GM21367 (cell line): ENCODE data around the gene TBXAS1.
A peak's percentile ranks its signal among the peaks of the same experiment; 100 is the strongest.

Experiments
- ATAC-seq: cut with Tn5 transposase; IDR thresholded peaks from one replicate; pipeline ENCODE4 v1.9.1; 2021; ENCODE audit not compliant: unreplicated experiment

The TBXAS1 gene

DNA sequence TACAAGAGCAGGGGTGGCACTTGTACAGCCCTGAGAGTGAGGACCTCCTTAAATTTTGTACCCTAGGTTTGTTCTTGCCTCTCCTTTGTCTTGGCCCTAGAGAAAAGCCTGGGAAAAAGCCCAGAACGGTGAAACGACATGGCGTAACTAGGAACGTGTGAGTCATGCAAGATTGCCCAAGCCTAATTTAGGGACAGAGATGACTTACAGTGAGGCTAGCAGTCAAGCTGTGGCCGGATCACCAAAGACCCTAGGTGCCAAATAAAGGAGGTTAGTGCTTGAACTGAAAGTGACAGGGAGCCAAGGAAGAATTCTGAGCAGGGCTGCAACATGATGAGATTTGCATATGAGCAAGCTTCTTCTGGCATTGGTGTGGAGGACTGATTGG is 25.1 kb downstream of the TBXAS1 start:
- no peak for ATAC-seq

DNA sequence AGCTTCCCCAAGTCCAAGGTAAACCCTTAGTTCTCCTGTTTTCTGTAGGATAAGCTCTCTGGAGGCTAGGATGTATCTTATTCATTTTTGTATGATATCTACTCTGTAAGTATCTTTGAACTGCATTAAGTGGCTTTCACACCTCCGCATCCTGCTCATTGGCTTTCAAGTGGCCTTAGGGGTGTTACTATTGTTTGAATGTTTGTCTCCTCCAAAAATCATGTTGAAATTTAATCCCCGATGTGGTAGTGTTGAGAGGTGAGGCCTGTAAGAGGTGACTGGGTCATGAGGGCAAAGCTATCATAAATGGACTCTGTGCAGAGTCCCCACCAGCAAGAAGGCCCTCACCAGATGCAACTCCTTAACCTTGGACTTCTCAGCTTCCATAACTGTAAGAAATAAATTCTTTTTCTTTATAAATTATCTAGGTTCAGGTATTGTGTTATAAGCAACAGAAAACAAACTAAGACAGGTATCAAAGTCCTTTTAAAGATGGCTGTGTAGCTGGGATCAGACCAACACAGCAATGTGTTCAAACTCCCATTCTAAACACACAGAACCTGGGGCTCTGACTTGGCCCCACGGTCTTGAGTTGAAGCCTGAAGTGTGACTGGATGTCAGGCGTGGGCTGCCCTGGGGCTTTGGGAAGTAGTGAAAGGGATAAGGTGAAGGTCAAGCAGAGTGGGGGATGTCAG is 25.9 kb downstream of the TBXAS1 start:
- no peak for ATAC-seq

DNA sequence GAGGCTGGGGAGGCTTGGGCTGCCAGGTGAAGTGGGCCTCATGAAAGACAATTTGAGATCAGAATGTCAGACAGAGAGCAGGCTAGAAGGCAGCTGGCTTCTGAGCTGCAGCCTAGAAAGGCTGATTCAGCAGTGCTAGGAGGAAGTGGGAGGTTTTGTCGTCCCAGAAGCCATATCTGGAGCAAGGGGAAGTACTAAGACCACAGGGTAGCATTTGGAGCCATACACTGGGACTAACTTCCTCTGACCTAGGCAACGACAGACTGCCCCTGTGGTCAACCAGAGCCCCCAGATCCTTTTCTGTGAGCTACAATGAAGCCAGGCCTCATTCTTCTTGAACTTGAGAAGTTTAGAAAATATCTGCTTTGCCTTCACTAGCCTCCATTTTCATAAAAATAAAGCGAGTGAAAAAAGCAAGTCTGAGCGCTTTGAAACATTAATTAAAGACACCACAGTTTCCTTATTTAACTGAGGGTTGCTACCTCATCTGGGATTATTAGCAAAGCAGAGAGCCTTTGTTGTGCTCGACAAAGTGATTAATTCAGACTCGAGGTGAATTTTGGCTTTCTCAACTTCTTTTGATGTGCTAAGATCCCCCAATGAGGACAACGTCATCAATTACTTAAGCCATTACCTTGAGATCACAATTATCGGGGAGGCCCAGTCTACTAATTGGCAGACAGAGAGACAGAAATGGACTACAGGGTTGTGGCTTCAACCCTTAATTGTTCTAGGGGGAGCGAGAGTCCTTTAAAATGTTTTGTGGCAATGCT is 26.6 kb downstream of the TBXAS1 start:
- ATAC-seq = peak; percentile 90

DNA sequence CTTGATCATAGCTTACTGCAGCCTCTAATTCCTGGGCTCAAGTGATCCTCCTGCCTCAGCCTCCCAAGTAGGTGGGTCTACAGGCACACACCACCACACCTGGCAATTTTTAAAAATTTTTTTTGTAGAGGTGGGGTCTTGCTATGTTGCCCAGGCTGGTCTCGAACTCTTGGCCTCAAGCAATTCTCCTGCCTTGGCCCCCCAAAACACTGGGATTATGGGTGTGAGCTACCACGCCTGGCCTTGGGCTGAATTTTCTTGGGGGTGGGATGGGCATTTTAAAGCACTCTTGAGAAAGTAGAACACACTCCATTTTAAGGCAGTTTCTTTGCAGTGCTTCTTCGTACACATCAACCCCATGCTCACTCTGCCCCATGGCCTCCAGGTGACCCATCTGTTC is 28.7 kb downstream of the TBXAS1 start:
- no peak for ATAC-seq

DNA sequence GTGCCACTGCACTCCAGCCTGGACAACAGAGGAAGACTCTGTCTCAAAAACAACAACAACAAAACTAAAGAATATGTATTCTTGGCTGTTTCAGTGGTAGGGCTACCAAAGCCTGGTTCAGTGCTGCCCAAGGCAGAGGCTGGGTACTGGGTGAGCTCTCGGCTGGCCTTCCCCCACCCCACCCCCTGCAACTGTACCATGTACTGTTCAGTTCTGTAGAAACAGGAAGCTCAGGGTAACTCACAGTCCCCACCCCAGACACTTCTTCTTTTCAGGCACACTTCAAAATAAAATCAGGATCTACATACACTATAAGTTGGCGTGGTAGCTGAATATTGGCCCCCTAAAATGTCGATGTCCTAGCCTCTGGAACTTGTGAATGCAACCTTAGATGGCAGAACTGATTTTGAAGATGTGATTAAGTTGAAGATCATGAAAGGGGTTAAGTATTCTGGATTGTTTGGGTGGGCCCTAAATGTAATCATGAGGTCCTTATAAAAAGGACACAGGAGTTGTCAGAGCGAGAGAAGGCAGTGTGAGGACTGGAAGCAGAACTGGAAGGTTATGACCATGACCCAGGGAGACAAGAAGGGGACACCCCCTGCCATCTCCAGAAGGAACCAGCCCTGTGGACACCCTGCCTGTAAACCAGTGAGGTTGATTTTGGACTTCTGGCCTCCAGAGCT is 31.2 kb downstream of the TBXAS1 start:
- ATAC-seq = no peak

DNA sequence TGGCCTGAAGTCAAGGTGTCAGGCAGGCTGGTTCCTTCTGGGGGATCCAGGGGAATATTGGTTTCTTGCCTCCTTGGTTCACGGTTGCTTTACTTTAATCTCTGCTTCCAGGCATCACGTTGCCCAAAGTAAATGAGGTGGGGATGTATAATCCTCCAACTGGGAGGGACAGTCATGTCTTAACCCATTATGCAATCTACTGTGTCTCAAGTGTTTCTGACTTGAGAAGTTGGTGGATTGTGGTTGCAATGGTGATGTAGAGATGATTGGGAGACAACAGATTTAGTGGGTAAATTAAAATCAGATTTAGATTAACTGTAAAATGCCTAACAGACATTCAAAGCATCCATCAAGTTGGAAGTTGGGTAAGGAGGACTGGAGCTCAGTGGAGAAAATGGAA is 32.7 kb downstream of the TBXAS1 start:
- no peak for ATAC-seq

DNA sequence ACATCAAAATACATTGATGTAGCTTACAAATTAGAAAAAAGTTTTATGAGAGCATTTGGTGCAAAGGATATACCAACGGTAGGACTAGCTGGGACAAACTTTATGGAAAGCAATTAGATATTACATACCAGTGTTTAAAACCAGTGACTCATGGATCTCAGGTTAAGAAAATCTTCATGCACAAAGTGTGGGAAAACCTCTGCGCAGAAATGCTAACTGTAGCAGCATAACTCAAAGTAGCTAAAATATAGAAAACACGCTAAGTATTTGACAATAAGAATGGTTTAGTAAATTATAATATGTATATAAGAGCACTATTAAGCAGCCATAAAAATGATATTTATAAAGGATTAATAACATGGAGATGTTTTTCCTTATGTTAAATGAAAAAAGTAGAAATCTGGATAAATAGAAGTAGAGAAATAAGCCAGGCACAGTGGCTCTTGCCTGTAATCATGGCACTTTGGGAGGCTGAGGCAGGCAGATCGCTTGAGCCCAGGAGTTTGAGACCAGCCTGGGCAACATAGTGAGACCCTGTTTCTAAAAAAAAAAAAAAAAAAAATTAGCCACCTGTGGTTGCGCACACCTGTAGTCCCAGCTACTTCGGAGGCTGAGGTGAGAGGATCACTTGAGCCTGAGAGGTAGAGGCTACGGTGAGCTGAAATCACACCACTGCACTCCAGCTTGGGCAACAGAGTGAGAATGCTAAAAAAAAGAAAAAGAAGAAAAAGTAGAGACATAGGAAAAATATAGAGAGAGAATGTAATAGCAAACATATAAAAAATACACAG is 37.2 kb downstream of the TBXAS1 start:
- ATAC-seq = no peak

DNA sequence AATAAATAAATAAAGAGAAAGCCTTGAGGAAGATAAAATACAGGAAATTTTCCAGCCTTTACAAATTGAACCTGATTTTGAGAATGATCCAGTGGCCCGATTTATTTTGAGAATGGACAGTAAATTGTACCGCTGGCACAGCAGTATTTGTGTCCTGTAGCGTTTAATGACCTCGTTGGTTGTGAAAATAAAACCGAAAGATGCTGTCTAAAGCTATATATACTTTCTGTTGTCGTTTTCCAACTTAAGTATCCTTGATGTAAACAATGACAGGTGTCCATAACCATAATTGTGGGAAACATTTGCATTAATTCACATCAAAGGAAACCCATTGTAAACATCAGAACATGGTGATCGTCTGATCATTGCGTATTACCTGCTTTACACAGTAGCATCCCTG is 38.8 kb downstream of the TBXAS1 start:
- no peak for ATAC-seq

DNA sequence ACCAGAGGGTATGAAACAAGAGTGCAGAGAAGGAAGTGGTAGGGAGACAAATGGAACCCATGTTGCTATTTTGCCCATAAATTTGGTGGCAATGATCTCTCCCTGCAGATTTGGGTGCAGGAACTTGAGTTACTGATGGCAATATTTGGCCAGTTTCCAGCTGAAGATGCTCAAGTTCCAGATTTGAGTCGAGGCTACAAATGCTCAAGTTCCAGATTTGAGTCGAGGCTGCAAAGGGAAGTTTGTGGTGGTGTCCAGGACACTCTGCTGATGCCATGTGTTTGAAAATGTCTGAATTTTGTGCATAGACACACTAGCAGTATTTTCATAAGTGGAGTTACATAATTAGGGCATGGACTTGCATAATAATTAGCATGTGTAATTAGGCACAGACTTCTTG is 40.8 kb downstream of the TBXAS1 start:
- no peak for ATAC-seq

DNA sequence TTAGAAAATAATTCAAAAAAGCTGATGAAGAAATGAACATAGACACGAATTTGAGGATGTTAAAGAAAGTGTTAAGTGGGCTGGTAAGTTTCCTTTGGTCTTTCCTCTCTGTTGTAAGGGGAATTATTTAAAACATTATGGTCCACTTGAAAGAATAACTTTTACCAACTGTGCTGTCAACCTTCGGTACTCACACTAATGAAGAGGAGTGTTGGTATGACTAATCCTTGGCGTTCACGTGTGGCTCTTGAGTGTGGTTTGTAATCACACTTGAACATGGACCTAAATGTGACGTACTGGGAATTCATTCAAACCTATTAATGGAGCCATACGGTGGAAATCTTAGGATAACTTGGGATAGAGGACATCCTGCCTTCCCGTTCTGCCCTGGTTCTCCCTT is 41.3 kb downstream of the TBXAS1 start:
- no peak for ATAC-seq

DNA sequence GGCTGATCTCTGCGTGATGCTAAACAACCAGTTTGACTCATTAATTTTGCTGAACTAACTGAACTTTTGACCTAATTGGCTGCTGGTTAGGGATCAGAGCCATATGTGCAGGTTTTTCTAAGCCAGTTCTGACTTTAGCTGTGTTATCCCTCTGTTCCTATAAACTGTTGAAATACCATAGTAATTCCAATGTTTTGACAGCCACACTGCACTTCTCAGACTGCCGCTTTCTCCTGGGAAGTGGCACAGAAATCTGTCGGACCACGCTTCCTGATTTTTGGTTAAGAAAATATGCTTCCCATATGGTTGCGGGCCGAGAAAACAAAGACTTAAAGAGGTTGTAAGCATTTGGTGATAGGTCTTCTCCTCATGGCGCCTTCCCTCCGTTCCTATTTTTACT is 42.3 kb downstream of the TBXAS1 start:
- no peak for ATAC-seq

DNA sequence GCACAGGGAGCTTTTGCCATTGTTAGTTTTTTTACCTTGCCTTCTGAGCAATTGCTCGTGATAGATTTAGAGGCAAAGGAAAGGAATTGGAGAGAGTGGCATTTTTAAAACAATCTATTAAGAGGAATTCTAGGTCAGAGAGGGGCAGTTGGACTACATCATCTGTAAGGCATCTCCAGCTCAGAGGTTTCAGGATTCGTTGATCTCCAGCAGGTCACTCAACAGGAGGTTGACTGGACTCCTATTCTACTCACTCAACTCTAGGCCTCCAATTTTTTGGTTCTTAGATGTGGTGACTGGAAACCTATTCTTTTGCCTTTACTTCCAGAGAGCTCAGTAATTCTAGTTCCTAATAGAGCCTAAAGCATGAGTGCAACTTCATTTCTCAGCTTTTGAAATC is 42.8 kb downstream of the TBXAS1 start:
- no peak for ATAC-seq

DNA sequence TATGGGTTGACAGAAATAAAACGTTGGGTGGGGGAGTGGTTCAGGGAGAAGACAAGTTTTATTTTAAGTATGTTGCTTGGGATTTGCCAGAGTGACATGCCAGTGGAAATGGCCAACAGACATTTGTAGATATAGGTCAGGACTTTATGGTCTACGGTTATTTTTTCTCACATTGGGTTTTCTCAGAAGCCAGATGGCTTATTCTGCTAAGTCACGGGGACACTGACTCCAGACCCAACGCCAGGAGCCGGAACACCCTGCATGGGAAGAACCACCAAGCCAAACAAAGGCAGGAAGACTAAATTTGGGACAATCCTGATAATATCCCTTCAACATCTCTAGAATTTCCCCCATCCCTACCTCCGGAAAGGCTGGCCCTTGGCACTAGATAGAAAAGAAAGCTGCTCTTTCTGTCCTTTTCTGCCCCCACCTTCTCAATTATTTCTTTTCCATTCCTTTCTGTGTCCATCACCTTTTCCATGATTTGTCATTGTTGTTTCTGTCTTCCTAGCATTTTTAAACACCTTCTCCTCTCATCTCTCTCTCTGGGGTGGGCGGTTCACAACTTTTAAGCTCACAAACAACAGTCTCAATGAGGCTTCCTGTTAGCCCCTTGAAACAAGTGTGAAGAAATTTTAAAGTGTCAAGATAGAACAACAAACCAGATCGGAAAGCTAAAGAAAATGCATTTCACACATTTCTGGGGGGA is 44.7 kb downstream of the TBXAS1 start:
- no peak for ATAC-seq

DNA sequence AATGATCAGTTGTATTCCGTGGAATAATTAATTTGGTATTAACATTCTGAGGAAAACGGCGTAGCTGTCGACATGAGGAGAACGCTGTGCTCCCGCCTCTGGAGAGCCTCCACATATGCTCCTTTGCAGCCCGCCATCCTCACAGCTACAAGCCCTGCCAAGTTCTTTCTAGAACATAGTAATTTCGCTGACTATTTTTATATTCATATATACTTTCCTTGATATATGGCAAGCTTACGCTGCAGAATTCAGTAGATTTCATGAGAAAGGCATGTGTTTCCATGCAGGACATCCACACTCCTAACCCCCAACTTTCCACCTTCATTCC is 45.2 kb downstream of the TBXAS1 start:
- no peak for ATAC-seq

DNA sequence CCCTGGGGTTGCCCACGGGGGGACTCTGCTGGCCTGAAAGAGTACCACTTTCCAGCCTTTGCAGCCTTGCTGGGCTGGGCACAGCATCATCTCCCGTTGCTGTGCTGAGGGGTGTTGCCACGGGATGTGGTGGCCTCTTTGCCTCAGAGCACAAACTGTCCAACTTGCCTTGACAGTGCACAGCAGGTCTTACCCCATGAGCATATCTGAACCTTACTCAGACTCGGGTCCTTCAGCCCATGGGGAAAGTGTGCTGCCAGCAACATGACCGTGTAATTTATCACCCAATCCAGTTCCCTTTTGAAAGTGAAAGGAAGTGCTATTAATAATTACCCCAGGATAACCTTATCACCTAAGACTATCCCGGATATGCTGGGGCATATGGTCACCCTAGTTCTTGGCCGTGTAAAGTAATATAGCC is 46.8 kb downstream of the TBXAS1 start:
- no peak for ATAC-seq

DNA sequence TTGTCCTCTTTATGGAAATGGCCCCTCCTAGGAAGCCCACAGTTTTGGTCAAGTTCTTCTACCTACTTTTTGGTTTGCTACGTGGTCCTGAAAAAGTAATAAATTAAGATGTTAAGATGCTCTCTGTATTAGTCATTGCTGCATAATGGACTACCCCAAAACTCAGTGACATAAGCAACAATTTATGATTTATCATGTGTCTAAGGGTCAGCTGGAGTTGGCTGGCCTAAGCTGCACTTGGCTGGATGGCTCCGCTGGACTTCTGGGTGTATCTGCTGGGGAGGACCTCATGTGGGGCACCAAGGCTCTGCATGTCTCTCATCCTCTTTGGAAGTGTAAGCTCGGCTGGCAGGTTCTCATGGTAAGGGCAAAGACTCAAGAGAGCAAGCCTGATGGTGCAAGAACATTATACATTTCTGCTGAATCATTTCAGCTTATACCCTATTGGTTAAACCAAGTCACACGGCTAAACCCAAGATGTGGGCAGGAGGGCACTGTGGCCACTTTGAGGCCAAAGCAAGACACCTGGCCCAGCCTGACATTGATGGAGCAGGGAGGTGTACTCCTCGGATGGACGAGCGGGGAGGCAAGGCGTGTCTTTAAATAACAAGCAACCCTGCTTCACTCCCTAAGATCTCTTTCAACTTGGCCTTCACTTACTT is 47.7 kb downstream of the TBXAS1 start:
- ATAC-seq = no peak

DNA sequence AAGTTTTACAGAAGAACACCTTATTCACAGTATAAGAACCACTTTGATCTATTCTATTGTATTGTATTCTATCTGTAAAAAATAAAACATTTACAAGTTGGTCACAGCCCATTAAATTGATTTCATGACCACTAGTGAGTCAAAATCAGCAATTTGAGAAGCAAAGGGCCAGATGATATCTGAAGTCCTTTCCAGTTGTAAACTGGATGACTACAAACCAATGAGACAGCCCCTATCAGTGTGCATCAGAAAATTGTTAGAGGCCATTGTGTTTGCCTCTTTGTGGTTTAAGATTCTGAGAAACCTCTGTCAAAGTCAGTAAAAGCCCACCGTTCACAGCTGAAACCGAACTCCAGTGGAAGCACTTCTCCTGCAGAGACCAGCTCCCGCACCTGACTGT is 54.8 kb downstream of the TBXAS1 start:
- ATAC-seq = no peak

DNA sequence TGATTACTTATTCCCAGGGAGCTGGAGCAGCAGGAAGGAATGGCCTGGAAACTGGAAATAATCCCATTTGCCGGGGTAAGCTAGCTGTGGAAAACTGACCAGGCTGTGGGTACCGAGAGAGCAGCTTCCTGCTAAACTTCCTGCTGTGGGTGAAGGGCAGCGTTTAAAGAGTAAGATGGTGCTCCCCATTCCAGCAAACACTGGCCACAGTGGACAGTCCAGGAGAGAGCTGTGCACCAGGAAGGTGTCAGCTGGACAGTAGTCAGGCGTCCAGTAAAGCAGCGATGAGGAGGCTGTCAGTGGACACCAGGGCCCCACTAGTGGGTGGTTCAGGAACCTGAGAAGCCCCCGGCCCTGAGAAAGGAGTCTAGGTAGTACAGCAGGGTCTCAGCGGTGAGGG is 55.4 kb downstream of the TBXAS1 start:
- ATAC-seq = no peak

DNA sequence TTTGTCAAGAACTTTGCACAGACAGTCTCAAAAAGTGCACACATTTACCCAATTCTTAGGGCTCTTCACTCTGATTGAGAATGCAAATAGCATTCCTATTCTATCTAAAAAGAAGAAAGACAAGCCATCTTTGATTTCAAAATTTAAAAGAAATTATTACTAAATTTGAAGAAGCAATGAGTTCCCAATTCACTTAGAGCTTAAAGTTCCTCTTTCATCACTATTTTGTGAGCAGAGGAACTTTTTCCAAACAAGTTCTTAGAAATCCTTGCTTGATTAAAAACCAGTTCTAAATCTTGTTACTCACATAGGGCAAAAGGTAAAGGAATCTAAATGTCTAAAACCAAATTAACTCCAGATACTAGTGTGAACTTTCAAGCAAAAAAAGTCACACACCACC is 56.4 kb downstream of the TBXAS1 start:
- no peak for ATAC-seq

DNA sequence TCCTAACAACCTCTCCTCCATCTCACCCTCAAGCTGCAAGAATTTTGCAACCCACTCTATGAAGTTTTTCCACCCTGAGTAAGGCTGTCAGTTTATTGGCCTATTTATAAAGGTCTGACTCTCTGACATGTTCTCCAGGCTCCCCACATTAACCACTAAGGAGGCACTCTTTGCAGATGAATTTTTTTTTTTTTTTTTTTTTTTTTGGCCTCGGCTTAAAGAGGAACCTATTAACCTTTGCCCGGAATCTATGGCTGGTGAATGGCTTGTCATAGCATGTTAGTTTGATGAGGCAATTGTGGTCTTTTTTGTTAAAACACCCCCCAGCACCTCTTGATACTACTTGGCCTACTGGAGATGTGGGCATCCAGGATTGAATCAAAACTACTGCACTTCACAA is 57.1 kb downstream of the TBXAS1 start:
- no peak for ATAC-seq
